Right atrium auricular region (tissue), 2 donors: ENCODE data around the gene ITGAV. TPM values are rescaled to one million over a fixed set of nuclear protein-coding genes. Genes with fewer than 3 reads are reported as not detected.

Experiments
- DNase-seq: peaks from one replicate; pipeline ENCODE4 v3.0.0-alpha.2; 2019; ENCODE audit warnings: low spot score
- H3K27ac ChIP-seq, 2 donors: fragments of 200-600 bp; sonication (generic); 1 replicate in 1 of 2; 2 replicates in 1 of 2; pipeline ENCODE4 v1.5.1; 2016 to 2019
- H3K27me3 ChIP-seq, 2 donors: fragments of 200-600 bp; sonication (generic); one replicate each; pipeline versions ENCODE4 v1.5.1 to v1.6.0; 2017 to 2019
- H3K36me3 ChIP-seq: fragments of 200-600 bp; sonication (generic); one replicate; pipeline ENCODE4 v1.5.1; 2016
- H3K4me1 ChIP-seq, 2 donors: fragments of 200-600 bp; sonication (generic); one replicate each; pipeline versions ENCODE4 v1.5.1 to v1.6.0; 2017 to 2019
- H3K4me3 ChIP-seq, 2 donors: fragments of 200-600 bp; sonication (generic); 1 replicate in 1 of 2; 2 replicates in 1 of 2; pipeline ENCODE4 v1.5.1; 2017 to 2019; ENCODE audit warnings: mild to moderate bottlenecking in 1 of 2, moderate library complexity in 1 of 2
- H3K9me3 ChIP-seq, 2 donors: fragments of 200-600 bp; sonication (generic); one replicate each; pipeline ENCODE4 v1.5.1; 2019
- CTCF ChIP-seq, 2 donors: fragments of 200-600 bp; sonication (generic); IDR thresholded peaks; one replicate each; pipeline ENCODE4 v1.5.1; 2019; ENCODE audit warnings: antibody characterized with exemption in 2 of 2
- total RNA-seq, 2 donors: library from RNA; depleted of rRNA; stranded (reverse); fragments of >200 nt; gene quantifications; one replicate each; pipeline ENCODE4 v1.1.0, GENCODE V29; 2016

ITGAV gene
- total RNA-seq, 2 donors from 2014 or later = 79.8 to 152 TPM

DNA sequence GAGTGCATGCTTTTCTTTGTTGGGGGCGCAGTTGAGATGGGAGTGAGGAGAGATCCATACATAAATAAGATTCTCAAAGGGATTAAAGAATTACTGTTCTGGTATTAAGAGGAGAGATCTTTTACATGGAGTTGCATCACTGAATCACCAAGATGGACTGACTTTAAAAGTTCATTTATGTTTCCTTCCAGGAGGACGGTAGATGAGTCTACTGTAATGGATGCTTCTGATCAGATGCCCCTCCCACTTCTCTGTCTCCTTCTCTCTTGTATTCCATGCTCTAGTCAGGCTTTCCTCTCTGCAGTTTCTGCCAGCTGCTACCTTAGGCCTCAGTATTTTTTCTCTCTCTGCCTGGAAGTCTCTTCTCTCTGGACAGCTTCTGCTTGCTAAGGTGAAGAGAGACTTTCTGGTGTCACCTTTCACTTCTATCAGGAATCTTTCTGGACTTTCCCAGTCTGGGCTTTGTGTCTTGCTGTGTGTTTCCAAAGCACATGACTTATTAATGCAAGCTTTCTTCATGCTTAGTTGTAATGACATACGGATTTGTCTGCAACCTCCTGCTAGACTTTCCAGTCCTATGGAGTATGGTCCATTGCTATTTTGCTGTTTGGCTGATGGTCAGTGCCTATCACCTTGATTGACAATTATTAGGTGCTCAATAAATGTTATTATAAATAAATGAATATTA lies 127.6 kb downstream of the ITGAV start:
- no peaks in the 10 kb centered on the region for H3K9me3 ChIP-seq
- TF ChIP-seq CTCF (IDR thresholded peaks at IDR 0.05) = no peak
- no peak overlapping the region for H3K27ac ChIP-seq
- no peaks in the 10 kb centered on the region for H3K36me3 ChIP-seq
- H3K4me3 ChIP-seq = no peak overlapping the region
- no peak for DNase-seq
- H3K27me3 ChIP-seq = no peaks in the 10 kb centered on the region
- H3K4me1 ChIP-seq = no peaks in the 10 kb centered on the region

DNA sequence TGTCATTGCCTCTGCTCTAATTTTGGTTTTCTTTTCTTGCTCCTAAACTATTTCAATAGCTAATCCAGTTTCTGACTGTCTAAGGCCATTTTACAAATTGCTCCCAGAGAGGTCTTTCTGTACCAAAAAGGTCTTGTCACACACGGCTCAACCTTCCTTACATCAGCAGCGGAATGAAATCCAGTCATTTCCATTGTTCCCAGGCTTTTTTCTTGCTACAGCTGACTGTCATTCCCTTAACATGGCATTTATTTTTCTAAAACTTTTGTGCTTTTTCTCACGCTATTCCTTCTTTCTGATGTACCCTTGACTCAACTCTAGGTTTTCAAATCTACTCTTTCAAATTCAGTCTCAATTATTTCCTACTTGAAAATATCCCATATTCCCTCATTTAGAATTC lies 128.3 kb downstream of the ITGAV start:
- DNase-seq = no peak
- Histone ChIP-seq H3K27ac (no peak overlapping the region), H3K9me3 (no peaks in the 10 kb centered on the region), H3K27me3 (no peaks in the 10 kb centered on the region), H3K36me3 (no peaks in the 10 kb centered on the region), H3K4me3 (no peak overlapping the region), H3K4me1 (no peaks in the 10 kb centered on the region)
- TF ChIP-seq CTCF (IDR thresholded peaks at IDR 0.05) = no peak

DNA sequence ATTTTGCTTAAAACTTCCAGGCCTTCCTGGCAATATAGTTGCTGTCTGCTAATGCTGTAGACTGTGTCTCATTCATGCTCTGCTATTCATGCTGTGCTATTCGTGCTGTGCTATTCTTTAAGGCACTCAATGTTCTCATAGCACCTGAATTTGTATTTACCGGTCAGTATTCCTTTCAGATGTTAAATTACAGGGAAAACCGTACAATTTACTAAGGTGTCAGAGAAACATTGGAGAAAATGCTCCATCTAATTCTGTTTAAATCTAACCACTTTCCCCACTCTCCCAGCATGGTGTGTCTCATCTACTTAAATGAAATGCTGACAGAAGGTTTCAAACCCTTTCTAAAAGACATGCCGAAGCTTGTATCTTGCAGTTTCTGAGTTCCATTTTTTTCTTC lies 129.0 kb downstream of the ITGAV start:
- H3K4me1 ChIP-seq = no peaks in the 10 kb centered on the region
- no peak overlapping the region for H3K27ac ChIP-seq
- no peaks in the 10 kb centered on the region for H3K9me3 ChIP-seq
- H3K27me3 ChIP-seq = no peaks in the 10 kb centered on the region
- no peak for TF ChIP-seq CTCF (IDR thresholded peaks at IDR 0.05)
- DNase-seq = no peak
- H3K36me3 ChIP-seq = no peaks in the 10 kb centered on the region
- H3K4me3 ChIP-seq = no peak overlapping the region

GRCh38 chr2:186721956-186722355 lies 132.1 kb downstream of the ITGAV start:
- no peak overlapping the region for H3K27ac ChIP-seq
- no peak for DNase-seq

GRCh38 chr2:186724736-186725135 lies 134.9 kb downstream of the ITGAV start:
- Histone ChIP-seq H3K9me3 (no peaks in the 10 kb centered on the region), H3K27me3 (no peaks in the 10 kb centered on the region), H3K27ac (no peak overlapping the region), H3K4me3 (no peak overlapping the region), H3K4me1 (no peaks in the 10 kb centered on the region), H3K36me3 (no peaks in the 10 kb centered on the region)
- no peak for TF ChIP-seq CTCF (IDR thresholded peaks at IDR 0.05)
- DNase-seq = no peak

More at GRCh38 chr2:186721956-186722355, 132.1 kb downstream of the ITGAV start:
- no peak overlapping the region for H3K4me3 ChIP-seq
- TF ChIP-seq CTCF (IDR thresholded peaks at IDR 0.05) = no peak
- no peaks in the 10 kb centered on the region for H3K27me3 ChIP-seq
- H3K4me1 ChIP-seq = no peaks in the 10 kb centered on the region
- no peaks in the 10 kb centered on the region for H3K36me3 ChIP-seq
- no peaks in the 10 kb centered on the region for H3K9me3 ChIP-seq

- no peaks in the 10 kb centered on the region for H3K36me3 ChIP-seq
- no peak overlapping the region for H3K27ac ChIP-seq
- no peaks in the 10 kb centered on the region for H3K4me1 ChIP-seq
- H3K27me3 ChIP-seq = no peaks in the 10 kb centered on the region
- H3K9me3 ChIP-seq = no peaks in the 10 kb centered on the region
- no peak overlapping the region for H3K4me3 ChIP-seq
- no peak for DNase-seq
- TF ChIP-seq CTCF (IDR thresholded peaks at IDR 0.05) = no peak
Observed at GRCh38 chr2:186725783-186726182, 135.9 kb downstream of the ITGAV start.
